ENCODE data around the gene MYO1F.

- TF ChIP-seq CTCF (IDR thresholded peaks at IDR 0.05): no peak
- no peak for TF ChIP-seq EP300 (IDR thresholded peaks at IDR 0.05)
- no peak for TF ChIP-seq POLR2A (IDR thresholded peaks at IDR 0.05)
These were observed 47.1 kb downstream of the MYO1F start for GRCh38 chr19:8530061-8530679.

All from tibial nerve (tissue), 4 donors.